Endodermal cell (in vitro differentiated cells): ENCODE measurements around the gene IQSEC2. TPM values are rescaled to one million over a fixed set of nuclear protein-coding genes. Genes with fewer than 3 reads are reported as not detected.

Source experiments
- DNase-seq: peaks from one replicate; pipeline ENCODE4 v3.0.0-alpha.2; 2017
- H3K27ac ChIP-seq: 2 replicates; pipeline ENCODE4 v1.5.1; 2013; ENCODE audit warnings: mild to moderate bottlenecking, low read depth, low read length, moderate library complexity
- H3K27me3 ChIP-seq: 2 replicates; pipeline ENCODE4 v1.6.1; 2013; ENCODE audit warnings: mild to moderate bottlenecking, low read length, moderate library complexity; ENCODE audit not compliant: insufficient read depth, control insufficient read depth, poor library complexity, severe bottlenecking
- H3K36me3 ChIP-seq: 2 replicates; pipeline ENCODE4 v1.7.0; 2013; ENCODE audit warnings: mild to moderate bottlenecking, low read length, moderate library complexity; ENCODE audit not compliant: control insufficient read depth, insufficient read depth
- H3K4me1 ChIP-seq: one replicate; pipeline ENCODE4 v1.7.0; 2013; ENCODE audit warnings: low read length; ENCODE audit not compliant: control insufficient read depth, insufficient read depth
- H3K4me3 ChIP-seq: 2 replicates; pipeline ENCODE4 v1.5.1; 2013; ENCODE audit warnings: mild to moderate bottlenecking, low read length, moderate library complexity
- H3K9ac ChIP-seq: 2 replicates; pipeline ENCODE4 v1.6.1; 2013; ENCODE audit warnings: mild to moderate bottlenecking, low read length, moderate library complexity; ENCODE audit not compliant: poor library complexity, severe bottlenecking; ENCODE audit errors: extremely low read depth
- H3K9me3 ChIP-seq: 2 replicates; pipeline ENCODE4 v1.6.1; 2013; ENCODE audit warnings: mild to moderate bottlenecking, low read length, moderate library complexity; ENCODE audit not compliant: control insufficient read depth
- H3K27ac Mint-ChIP-seq: 2 replicates; pipeline ENCODE4 v1.8.0; 2020; ENCODE audit warnings: mixed read lengths
- H3K27me3 Mint-ChIP-seq: 2 replicates; pipeline ENCODE4 v1.8.0; 2021; ENCODE audit warnings: mild to moderate bottlenecking, mixed read lengths; ENCODE audit not compliant: insufficient read depth
- H3K36me3 Mint-ChIP-seq: 2 replicates; pipeline ENCODE4 v1.8.0; 2020; ENCODE audit warnings: low read depth, mixed read lengths
- H3K4me1 Mint-ChIP-seq: 2 replicates; pipeline ENCODE4 v1.8.0; 2020; ENCODE audit warnings: mixed read lengths
- H3K4me3 Mint-ChIP-seq: 2 replicates; pipeline ENCODE4 v1.8.0; 2020; ENCODE audit warnings: mild to moderate bottlenecking, moderate library complexity, mixed read lengths
- H3K9me3 Mint-ChIP-seq: 2 replicates; pipeline ENCODE4 v1.8.0; 2020; ENCODE audit warnings: mild to moderate bottlenecking, mixed read lengths
- WGBS, 2 experiments: methylation state at CpG; one replicate each; pipeline versions ENCODE4 v1.1.5 to v1.1.7; 2013; ENCODE audit warnings: missing lambda C conversion rate in 2 of 2, mixed read lengths in 1 of 2; ENCODE audit not compliant: insufficient coverage in 1 of 2, insufficient read length in 1 of 2; 5-methylcytosine and 5-hydroxymethylcytosine counted together
- total RNA-seq, 2 donors: library from RNA; stranded (reverse); fragmentation: NEBNext Ultra II Directional in 1 of 2; extraction: Animal tissue kit (Norgen Biotek cat#: 25700) in 1 of 2; gene quantifications; 2 replicates in 1 of 2; 3 replicates in 1 of 2; pipeline ENCODE4 v1.2.1, GENCODE V29; 2021
- TF ChIP-seq, protein P1 (sequence below): fragments of 200-600 bp; sonication (generic); conservative IDR thresholded peaks from 2 replicates; pipeline ENCODE4 v1.5.0; 2021; ENCODE audit warnings: antibody characterized with exemption, mild to moderate bottlenecking

The IQSEC2 gene
- total RNA-seq, 2 donors from 2014 or later = 14.7 to 18.2 TPM

DNA sequence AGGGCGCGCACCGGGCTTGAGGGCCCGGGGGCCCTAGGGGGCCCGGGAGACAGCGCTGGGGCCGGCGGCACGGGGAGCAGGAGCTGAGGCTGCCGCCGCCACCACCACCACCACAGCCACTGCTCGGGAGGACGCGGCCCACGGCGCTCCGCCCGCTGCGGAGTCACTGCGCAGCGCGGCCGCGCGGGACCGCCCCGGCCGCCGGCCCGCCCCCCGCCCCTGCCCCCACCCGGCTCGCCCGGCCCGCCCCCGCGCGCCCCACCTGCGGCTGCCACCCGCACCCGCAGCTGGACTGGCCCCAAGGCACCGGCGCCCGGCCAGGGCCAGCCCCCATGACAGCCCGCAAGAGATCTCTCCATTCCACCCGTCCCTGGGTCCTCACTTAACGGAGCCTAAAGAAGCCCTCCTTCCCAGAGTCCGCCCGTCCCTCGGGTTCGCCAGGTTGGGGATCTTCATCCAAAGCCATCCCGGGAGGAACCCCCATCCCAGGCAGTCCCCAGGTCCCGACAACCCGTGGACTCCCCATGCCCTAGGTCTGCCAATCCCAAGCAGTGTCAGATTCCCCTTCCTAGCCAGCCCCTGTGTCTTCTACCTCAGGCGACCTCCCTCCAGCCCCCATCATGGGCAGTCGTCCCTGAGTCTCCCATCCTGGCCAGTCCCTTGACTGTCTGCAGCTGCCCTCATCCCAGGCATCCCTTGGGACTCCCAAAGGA is 40.0 kb upstream of the IQSEC2 start:
- H3K27ac Mint-ChIP-seq = no peak overlapping the region
- peaks cover 55% of the 10 kb centered on the region for H3K27me3 Mint-ChIP-seq
- H3K9me3 ChIP-seq = no peaks in the 10 kb centered on the region
- peaks cover 17% of the 10 kb centered on the region for H3K4me1 Mint-ChIP-seq
- no peaks in the 10 kb centered on the region for H3K36me3 Mint-ChIP-seq
- H3K27ac ChIP-seq = no peak overlapping the region
- no peaks in the 10 kb centered on the region for H3K36me3 ChIP-seq
- TF ChIP-seq, protein P1, sequence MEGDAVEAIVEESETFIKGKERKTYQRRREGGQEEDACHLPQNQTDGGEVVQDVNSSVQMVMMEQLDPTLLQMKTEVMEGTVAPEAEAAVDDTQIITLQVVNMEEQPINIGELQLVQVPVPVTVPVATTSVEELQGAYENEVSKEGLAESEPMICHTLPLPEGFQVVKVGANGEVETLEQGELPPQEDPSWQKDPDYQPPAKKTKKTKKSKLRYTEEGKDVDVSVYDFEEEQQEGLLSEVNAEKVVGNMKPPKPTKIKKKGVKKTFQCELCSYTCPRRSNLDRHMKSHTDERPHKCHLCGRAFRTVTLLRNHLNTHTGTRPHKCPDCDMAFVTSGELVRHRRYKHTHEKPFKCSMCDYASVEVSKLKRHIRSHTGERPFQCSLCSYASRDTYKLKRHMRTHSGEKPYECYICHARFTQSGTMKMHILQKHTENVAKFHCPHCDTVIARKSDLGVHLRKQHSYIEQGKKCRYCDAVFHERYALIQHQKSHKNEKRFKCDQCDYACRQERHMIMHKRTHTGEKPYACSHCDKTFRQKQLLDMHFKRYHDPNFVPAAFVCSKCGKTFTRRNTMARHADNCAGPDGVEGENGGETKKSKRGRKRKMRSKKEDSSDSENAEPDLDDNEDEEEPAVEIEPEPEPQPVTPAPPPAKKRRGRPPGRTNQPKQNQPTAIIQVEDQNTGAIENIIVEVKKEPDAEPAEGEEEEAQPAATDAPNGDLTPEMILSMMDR = no peak
- peaks cover 57% of the 10 kb centered on the region for H3K27me3 ChIP-seq
- H3K4me3 Mint-ChIP-seq = peak overlapping the region; percentile 64
- peaks cover 64% of the 10 kb centered on the region for H3K9me3 Mint-ChIP-seq
- peak; percentile 58 for DNase-seq
- 7 to 30% methylated on average over 3 to 45 of the region's 56 CpGs for WGBS, 2 experiments
- H3K4me3 ChIP-seq = peak overlapping the region; percentile 71
- no peaks in the 10 kb centered on the region for H3K4me1 ChIP-seq
- no peak overlapping the region for H3K9ac ChIP-seq

DNA sequence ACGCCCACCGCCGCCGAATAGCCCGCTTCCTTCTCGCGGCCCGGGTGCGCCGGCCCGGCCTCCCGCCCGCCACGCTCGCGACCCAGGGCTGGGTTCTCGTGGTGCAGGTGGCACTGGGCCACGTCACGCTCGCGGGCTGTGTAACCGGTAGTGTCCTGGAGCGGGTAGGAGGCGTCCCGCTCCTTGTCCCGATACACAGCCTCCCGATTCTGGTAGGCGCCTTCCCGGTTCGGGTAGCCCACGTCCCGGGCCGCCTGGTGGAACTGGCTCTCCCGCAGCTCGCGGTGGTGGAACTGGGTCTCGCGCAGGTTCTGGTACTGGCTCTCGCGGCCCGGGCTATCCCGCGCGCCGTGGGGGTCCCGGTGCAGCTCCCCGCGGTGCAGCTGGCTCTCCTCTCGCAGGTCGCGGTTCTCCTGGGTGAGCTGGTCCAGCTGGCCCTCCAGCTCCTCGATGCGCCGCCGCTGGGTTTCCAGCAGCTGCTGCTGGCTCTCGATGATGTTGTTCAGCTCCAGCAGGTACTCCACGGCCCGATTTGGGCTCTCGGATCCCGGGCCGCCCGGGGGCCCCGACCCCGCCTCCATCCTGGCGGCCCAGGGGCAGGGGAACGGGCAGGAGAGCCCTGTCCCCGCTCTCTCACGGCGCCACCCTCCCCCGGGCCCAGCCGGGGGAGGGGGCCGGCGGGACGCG is 39.3 kb upstream of the IQSEC2 start:
- peaks cover 55% of the 10 kb centered on the region for H3K27me3 Mint-ChIP-seq
- peaks cover 3% of the 10 kb centered on the region for H3K4me1 ChIP-seq
- TF ChIP-seq, protein P1 = no peak
- H3K27me3 ChIP-seq = peaks cover 57% of the 10 kb centered on the region
- H3K27ac Mint-ChIP-seq = no peak overlapping the region
- no peaks in the 10 kb centered on the region for H3K9me3 ChIP-seq
- H3K4me3 Mint-ChIP-seq = peak overlapping the region; percentile 64
- peaks cover 18% of the 10 kb centered on the region for H3K4me1 Mint-ChIP-seq
- 0% methylated on average over 71 of the region's 75 CpGs; no CpG with 5 or more reads in 1 of the 2 experiments for WGBS, 2 experiments
- DNase-seq = peak; percentile 68
- H3K27ac ChIP-seq = no peak overlapping the region
- H3K4me3 ChIP-seq = peak overlapping the region; percentile 71
- H3K36me3 Mint-ChIP-seq = no peaks in the 10 kb centered on the region
- no peak overlapping the region for H3K9ac ChIP-seq
- H3K36me3 ChIP-seq = no peaks in the 10 kb centered on the region
- H3K9me3 Mint-ChIP-seq = peaks cover 71% of the 10 kb centered on the region

DNA sequence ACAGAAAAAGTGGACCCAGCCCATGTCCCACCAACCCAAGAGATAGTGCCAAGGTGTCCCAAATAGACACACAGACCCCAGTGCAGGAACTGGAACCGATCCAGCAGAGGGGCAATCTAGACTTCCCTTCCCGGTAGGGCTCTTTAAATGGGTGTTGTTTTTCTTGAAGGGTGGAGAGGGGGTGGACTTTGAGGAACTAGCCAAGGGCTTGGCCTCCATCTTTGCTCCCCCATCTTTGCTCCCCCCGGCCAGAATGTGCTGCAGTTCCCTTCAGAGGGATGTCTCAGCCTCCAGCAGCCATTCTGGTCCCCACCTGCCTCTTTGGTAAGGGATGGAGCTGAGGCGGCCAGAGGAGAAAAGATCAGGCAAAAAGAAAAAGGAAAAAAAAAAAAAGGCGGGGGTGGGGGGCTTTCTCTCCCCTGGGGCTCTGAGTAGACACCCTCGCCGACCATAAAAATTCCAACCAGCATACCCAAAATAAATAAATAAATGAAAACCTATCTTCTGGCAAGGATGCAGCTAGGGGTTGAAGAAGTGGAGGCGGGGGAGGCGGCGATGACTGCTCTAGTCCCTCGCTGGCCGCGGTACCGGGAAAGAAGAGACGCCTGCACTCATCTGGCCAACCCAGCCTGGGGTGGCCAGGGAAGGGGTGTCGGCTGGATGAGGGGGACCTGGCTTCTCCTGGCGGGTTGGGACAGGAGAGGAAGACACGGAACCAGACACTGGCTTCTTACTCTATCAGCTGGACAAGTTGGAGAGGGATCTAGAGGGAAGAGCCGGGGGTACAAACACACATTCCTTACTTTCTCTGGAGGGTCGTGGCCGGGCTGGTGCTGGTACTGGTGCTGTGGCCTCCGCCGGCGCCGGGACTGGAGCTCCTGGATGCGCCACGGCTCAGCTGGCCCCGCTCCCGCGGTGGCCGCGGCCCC is 38.5 kb upstream of the IQSEC2 start:
- Histone ChIP-seq H3K27ac (no peak overlapping the region), H3K4me1 (peaks cover 3% of the 10 kb centered on the region), H3K9ac (no peak overlapping the region), H3K36me3 (no peaks in the 10 kb centered on the region), H3K9me3 (no peaks in the 10 kb centered on the region), H3K27me3 (peaks cover 57% of the 10 kb centered on the region), H3K4me3 (peak overlapping the region; percentile 71)
- no peaks in the 10 kb centered on the region for H3K36me3 Mint-ChIP-seq
- DNase-seq = peak; percentile 51
- peaks cover 55% of the 10 kb centered on the region for H3K27me3 Mint-ChIP-seq
- TF ChIP-seq, protein P1 = no peak
- 4% methylated on average over 24 of the region's 32 CpGs; no CpG with 5 or more reads in 1 of the 2 experiments for WGBS, 2 experiments
- H3K4me1 Mint-ChIP-seq = peaks cover 18% of the 10 kb centered on the region
- peak overlapping the region; percentile 64 for H3K4me3 Mint-ChIP-seq
- no peak overlapping the region for H3K27ac Mint-ChIP-seq
- H3K9me3 Mint-ChIP-seq = peaks cover 70% of the 10 kb centered on the region
